Stimulated activated CD4-positive, alpha-beta T cell treated with anti-CD3 and anti-CD28 coated beads, TNF-alpha, amount 100 ng/mL, for 24 hours (primary cell): Measurements from ENCODE around the gene MCHR2.
"Not testable (repeated sequence)": the region's sequence is repeated elsewhere in the genome, so short reads cannot be mapped to it uniquely, and the experiment has no call there.

ENCODE experiments used
- DNase-seq, 3 experiments: peaks; one replicate each; pipeline ENCODE4 v3.0.0-alpha.2; 2020; ENCODE audit warnings: low read depth in 3 of 3

Gene MCHR2, protein sequence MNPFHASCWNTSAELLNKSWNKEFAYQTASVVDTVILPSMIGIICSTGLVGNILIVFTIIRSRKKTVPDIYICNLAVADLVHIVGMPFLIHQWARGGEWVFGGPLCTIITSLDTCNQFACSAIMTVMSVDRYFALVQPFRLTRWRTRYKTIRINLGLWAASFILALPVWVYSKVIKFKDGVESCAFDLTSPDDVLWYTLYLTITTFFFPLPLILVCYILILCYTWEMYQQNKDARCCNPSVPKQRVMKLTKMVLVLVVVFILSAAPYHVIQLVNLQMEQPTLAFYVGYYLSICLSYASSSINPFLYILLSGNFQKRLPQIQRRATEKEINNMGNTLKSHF

DNA sequence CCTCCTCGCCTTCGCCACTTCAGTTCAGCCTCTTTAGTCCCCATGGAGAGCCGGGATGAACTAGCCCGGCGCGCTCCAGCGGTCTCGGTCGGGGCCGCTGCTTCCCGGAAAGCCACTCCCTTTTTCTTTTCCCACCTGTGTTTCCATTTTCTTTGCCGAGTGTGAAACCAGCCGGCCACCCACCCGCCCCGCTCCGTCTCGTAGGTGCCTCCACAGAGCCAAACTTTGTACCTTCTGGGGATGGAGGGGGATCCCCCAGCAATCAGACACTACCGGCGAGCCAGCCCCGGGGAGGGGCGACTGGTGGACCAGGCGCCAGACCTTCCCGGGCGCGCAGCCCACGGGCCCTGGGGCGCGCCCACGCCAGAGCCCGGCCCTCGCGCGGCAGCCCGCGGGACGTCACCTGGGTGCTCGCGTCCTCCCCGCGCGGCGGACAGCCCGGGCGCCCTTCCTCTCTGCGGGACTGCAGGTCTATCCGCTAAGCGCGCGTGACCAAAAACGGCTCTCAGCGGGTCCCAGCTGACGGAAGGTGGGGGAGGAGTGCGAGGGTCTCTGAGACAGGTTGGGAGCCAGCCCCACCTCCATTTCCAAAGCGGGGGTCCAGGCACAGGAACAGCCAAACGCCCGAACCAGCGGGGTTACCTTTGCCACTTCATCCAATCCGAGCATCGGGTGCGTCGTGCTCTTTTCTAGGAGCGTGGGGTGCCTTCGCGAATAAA is at the start of gene MCHR2:
MCHR2 (minus strand) TSS at position 691 of the 719 bp plus-strand sequence. CDS start 38,076 bp downstream, outside the sequence.
- DNase-seq = no peak

DNA sequence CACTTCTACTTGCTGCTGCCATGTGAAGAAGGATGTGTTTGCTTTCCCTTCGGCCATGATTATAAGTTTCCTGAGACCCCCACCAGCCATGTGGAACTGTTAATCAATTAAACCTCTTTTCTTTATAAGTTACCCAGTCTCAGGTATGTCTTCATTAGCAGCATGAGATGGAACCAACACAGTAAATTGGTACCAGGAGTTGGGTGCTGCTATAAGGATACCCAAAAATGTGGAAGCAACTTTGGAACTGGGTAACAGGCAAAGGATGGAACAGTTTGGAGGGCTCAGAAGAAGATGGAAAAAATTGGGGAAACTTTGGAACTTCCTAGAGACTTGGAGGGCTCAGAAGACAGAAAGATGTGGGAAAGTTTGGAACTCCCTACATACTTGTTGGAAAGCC is 44.5 kb upstream of the MCHR2 start:
- not testable (repeated sequence) for DNase-seq

DNA sequence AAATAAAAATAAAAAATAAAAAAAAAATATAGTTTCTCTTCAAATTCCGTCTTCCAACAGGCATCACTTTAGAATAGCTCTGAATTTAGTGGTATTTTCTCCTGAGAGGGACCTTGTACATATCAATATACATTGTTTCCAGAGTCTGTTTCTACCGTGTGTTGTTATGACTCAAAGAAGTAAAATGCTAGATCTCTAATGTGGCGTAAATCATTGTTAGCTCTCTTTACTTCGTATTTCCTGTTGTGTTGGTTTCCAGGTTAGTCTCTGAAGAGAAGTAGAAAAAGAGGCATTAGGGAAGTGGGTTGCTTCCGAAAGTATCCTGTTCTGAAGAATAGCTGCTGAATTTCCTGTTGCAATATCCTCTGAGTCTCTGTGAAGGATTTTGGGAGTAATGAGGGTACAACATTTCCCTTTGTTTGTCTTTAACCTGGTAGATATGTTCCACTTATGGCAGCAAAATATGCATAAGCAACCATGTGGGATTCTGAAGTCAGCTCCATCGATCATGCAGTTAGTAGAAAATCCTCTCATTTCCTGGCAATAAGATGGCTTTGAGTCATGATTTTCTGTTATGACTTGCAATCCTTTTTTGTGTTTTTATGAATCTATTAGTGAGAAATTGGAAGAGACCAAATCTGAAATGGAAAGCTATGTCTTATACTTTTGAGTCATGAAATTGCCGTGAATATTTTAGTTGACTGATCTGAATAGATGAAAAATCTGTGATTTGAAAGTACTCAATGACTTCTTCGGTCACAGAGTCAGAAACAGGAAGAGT is 42.0 kb upstream of the MCHR2 start:
- no peak for DNase-seq

DNA sequence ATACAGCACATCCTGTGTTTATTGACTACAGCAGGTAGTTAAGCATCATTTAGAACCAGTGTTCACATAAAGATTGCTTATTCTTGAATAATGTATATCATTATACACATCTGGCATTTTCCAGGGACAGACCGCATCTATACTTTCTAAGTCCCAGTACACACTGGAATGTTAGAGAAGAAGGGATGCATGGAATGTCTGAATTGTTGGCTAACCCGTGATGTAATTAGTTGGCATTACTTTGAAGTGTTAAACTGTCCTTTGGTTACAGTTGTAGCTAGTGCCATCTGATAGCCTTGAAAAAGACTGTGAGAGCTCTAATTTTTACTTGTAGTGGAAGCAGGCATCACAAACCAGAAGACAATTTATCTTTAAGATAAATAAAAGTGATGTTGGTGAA is 29.8 kb upstream of the MCHR2 start:
- DNase-seq = no peak

DNA sequence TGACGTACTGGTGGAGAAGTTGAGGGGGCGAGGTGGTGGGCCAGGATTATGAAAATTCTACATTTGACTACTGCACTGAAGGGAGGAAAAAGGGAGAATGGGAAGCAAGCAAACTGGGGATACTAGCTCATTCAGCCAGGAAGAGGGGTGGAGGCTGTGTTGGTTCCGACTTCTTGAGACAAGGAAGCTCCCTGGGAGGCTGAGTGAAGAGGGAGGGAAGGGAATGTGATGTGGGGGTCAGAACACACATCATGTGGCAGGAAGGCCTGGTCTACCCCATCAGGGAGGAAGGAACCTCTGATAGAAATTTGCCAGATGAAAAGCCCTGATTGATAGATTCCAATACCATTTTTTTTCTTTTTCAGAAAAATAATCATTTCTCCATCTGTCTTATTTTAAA is 28.8 kb upstream of the MCHR2 start:
- DNase-seq = no peak

DNA sequence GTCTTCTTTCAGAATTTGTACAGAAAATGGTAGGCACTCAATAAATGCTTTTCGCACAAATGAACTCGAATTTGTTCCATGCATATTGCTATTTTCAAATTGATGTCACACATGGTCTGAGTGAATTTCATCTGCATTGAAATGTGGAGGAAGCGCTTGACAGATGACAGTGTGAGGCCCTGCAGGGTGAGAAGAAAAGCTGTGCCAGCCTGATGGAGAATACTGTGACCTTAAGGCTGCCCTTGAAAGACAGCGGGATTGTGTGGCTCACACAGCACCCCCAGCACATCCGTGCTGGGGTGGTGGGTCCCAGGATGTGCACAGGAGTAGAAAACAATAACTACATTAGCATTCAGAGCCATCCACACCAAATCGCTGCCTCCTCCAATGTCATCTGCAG is 14.8 kb upstream of the MCHR2 start:
- DNase-seq = no peak

DNA sequence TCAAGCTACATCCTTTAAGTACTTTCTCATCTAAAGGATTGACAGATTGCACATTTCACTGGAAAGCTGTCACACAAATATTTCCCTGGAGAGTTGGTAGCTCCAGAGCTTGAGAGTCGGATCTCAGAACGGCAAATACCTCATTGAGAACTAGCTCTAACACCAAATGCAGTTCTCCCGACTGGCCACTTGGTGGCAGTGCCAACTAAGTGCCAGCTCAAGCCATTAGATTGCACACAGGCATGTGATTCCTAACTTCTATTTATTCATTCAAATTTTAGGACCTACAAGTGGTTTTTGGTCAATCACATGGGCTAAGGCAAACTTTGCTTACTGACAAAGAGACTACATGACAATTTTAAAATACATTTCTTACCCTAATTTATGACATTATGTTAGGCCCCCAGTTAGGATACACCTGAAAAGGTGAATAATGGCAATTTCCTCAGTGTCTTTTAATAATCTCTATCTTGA is 7.9 kb upstream of the MCHR2 start:
- peak in 2 of 3 experiments; percentile 8 to 25 for DNase-seq

DNA sequence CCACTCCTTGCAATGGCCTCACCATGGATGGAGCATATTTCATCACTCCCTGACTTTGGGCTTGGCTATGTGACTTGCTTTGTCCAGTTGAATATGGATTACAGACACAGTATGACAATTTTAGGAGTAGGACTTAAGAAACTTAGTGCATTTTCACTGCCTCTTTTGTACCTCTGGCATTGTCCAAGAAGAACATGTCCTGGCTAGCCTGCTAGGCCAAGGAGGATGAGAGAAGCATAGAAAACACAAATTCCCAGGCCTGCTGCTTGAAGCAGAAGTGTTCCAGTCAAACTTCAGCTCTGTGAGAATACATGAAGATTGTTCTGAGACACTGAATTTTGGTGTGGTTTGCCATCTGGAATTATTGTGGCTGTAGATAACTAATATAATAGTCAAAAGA is 3.1 kb upstream of the MCHR2 start:
- no peak for DNase-seq

DNA sequence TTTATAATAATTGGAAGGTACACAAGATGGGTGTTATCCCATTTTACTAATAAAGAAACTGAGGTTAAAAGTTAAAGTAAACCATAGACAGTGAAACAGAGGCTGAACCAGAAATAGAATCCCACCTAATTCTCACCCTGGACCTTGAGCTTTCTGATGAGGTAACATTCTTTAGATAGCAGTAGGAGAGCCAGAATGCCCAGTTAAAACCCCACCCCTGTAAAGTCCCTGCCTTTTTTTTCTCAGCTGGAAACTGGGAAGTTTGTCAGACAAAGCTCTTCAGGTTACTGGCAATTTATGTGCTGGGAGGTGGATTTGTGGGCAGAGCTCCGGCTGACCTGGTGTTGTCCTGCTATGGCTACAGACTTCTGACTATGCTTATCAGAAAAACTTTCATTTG is 1.9 kb upstream of the MCHR2 start:
- DNase-seq = no peak

DNA sequence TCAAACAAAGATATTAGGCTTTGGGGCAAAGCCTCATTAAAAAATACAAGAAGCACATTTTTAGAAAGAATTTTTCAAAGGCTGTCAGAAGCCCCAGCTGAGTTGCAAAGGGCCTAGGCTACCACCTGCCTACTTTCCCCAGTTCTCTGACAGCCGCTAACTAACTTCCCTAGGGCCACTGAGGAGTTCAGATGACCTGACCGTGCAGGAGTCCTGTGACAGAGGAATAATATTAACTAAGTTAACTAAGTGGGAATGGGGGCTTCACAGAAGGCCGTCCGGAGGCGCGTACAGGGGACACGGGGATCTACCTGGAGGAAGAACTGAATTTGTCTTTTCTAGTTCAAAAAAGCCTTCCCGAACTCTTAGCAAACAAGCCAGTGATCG is 884 bp downstream of the MCHR2 start:
- no peak for DNase-seq

DNA sequence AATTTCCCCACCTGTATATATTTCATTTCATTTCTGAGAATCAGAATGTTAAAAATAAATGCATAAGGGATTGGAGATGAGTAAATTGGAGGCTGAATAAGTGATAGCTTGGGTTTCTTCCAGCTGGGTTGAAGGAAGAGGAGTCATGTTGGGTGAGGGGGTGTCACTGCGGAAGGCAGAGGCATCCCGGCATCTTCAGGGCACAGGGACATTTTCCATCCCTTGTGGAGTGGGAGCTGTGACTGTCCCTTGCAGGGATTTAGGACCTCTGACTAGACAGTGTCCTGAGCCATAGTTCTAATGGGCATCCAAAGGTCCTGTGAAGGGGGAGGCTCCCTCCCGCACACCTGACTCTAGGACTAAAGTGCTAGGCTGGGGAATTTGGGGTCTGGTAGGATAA is 2.1 kb downstream of the MCHR2 start:
- DNase-seq = no peak

DNA sequence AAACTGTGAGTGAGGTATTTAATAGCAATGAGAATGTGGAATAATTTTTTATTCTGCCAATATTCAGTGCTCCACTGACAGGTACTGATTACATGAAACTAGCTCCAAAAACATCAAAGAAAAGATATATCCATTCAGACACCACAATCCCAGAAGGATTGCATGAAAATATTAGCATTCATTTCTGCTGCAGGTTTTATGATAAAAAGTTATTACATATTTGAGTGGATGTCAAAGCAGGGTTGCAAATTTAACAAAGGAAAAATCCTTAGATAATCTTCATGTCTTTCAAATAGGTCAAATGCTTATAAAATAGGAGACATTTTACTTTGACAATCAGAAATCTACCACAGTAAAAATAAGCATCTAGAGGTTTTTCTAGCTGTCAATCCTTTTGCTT is 13.3 kb downstream of the MCHR2 start:
- DNase-seq = no peak

DNA sequence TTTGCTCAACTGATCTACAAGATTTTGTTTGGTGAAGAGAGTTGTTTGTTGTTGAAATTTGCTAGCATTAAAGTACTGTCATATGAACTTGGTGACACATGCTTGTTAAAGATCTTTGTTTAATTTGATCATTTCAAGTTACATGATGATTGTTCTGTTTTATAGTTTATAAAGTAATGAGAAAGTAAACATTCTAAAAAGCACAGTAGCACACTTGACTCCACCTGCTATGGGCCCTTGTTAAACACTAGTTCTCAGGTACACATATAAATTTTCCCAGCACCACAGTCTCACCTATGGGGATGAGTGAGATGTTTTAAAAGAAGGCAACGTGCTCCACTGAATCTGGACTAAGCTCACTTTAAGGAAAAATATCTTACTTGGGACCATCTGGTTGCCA is 14.1 kb downstream of the MCHR2 start:
- no peak for DNase-seq

DNA sequence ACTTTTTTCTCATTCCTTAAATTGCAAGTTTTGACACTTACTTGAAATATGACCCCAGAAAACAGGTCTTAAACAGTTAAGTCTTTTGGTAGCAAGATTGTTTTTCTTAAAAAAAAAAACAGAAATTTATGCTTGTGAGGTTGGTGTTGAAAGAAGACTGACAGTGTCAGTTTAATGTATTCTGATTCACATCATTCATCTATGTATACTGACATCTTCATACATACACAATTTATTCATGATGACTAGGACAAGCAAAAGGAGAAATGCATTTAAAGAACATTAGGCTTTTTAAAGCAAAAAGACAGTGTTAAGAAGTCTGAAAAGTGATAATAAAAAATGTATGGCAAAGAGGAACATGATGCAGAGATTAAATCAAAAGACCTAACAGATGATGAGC is 27.0 kb downstream of the MCHR2 start:
- no peak for DNase-seq

DNA sequence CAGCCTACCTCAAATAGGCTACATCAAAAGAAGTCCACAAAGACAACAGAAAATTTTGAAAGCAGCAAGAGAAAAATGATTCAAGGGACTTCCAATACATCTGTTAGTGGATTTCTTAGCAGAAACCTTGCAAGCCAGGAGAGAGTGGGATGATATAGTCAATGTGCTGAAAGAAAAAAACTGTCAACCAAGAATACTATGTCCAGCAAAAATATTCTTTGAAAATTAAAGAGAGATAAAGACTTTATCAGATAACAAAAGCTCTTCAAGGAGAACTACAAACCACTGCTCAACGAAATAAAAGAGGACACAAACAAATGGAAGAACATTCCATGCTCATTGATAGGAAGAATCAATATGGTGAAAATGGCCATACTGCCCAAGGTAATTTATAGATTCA is 34.0 kb downstream of the MCHR2 start:
- no peak for DNase-seq

DNA sequence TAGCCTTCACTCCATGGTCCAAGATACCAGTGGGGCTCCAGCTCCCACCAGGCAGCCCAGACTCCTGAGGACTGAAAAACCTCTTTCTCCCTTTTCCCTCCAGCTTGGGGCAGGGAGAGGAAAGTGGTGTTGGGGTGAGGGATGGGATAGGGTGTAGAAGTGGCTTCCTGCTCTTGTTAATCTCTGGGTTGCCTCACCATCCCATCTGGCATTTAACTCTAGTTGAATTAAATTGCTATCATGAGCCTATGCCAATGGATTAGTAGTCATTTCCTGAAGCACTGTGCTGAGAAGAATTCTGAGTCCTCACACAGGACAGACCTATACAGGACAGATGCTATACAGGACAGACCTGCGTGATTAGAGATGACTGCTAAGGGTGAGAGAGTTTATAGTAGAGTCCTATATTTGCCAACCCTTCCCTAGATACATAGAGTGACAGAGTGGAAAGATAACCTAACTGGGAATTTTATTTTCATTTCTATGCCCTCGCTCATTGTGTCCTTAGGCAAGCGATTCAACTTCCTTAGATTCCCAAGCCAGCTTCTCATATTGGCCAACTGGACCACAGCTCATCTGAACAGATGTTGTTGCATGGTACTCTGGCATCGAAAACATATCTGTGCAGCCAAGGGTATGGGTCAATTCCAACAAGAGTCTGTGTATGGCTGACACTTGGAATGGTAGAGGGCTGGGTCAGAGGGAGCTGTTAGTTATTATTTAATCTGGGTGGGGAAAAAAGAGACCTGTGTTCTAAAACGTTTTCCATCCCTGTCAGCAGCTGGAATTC is 42.8 kb downstream of the MCHR2 start:
- no peak for DNase-seq

DNA sequence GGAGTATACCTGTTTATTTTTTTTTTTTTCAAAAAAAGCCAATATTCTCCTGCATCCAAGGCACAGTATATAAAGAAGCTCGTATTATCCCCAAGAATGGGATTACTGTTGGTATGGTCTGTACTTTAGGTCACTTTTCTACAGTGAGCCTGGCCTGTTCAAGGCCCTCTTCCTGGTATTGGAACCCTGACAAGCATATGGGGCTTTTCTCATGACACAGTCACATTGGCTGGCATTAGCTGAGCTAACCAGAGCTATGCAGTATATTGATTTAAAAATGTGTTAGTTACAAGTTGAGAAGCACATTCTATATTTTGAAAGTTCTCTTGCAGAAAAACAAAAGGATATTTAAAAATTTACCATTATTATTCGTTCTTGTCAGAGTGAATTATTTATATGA is 48.0 kb downstream of the MCHR2 start:
- DNase-seq = no peak

DNA sequence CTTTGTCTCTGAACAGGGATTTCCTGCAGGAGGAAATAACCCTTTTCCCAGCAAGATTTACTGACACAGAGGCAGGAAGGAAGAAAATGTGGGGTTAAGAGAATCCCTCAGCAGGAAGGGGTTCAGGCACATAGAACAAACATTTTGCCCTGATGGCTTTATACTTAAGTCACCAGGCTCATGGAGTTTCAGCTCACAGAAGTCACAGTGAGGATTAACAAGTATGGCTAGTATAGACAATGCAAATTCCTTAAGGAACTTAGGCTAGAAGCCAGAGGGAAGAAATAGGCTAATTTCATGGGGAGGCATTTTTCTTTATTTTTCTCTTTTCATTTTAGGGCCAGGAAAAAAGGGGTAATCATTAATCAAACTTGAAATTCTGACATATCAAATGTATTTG is 50.2 kb downstream of the MCHR2 start:
- no peak for DNase-seq

DNA sequence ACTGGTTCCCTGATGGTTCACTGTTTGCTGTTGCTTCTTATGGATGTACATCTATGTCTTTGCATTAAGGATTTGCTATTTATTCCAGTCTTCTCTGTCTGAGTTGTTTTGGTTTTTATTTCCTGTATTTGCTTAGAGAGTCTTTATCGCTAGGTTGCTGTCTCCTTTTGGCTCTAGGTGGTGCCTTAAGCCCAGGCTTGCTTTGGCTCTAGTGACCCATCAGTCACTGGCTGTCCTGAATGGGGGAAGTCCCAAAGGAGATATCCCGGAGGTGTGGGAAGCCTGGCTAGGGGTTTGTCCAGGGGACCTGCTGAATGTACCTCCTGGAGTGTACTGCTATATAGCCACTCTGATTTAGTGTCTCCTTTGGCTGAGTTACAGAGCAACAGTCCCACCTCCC is 53.4 kb downstream of the MCHR2 start:
- no peak for DNase-seq

DNA sequence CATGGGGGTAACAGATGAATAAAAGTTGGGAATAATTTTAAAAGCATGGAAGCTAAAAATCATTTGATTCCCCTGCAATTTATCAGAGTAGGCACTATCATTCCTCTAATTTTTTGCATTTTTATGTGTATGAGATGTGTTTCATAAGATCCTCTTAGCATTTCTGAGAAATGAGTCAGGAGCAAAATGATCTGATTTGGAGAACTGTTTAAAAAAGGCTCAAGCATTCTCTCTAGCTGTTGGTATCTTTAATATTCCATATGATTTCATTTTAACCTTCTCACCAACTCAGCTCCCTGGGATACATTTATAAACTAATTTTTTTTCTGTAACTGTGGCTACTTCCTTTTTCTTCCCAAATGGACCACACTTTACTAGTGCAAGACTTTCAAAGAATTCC is 60.9 kb downstream of the MCHR2 start:
- DNase-seq = no peak

DNA sequence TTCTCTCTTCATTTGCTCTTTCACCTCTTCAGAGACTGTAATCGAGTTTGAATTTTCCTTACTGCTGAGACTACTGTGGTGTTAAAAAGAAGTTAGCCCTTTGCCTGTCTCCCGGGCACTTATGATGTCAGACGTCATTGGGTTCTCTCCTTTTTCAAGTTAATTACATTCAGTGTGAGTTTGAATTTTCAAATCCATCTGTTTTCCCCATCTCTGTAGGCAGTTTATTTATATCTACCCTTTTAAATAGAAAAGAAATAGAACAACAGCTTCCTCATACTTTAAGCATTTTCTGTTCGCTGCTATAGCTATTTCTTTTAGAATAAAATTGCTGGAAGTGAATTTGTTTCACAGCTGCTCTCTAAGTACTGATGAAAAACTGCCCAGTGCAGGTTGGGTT is 81.4 kb downstream of the MCHR2 start:
- DNase-seq = no peak
